ENCODE data around the gene SRRM4. TPM values are rescaled to one million over a fixed set of nuclear protein-coding genes. Genes with fewer than 3 reads are reported as not detected.

SRRM4 gene
- total RNA-seq, 1 donor from 2014 or later, result 0.96 TPM

GRCh38 chr12:119198440-119198839 lies 217.1 kb downstream of the SRRM4 start:
- DNase-seq (ENCODE audit: low spot score), result no peak

GRCh38 chr12:119200601-119201000 lies 219.3 kb downstream of the SRRM4 start:
- DNase-seq (ENCODE audit: low spot score), result no peak

- DNase-seq (ENCODE audit: low spot score), result no peak
These were observed 220.6 kb downstream of the SRRM4 start for GRCh38 chr12:119201789-119202543.

- no peak for DNase-seq (ENCODE audit: low spot score)
These were observed 221.2 kb downstream of the SRRM4 start for GRCh38 chr12:119202544-119202943.

GRCh38 chr12:119204131-119204530 lies 222.8 kb downstream of the SRRM4 start:
- peak; percentile 21 for DNase-seq (ENCODE audit: low spot score)

GRCh38 chr12:119204671-119205285 lies 223.4 kb downstream of the SRRM4 start:
- DNase-seq (ENCODE audit: low spot score), result no peak

GRCh38 chr12:119206348-119207062 lies 225.2 kb downstream of the SRRM4 start:
- DNase-seq (ENCODE audit: low spot score), result no peak

- DNase-seq (ENCODE audit: low spot score), result no peak
These were observed 225.8 kb downstream of the SRRM4 start for GRCh38 chr12:119207063-119207560.

GRCh38 chr12:119208626-119209061 lies 227.3 kb downstream of the SRRM4 start:
- peak; percentile 93 for DNase-seq (ENCODE audit: low spot score)

GRCh38 chr12:119211884-119212283 lies 230.5 kb downstream of the SRRM4 start:
- no peak for DNase-seq (ENCODE audit: low spot score)

Other genes with a start within 250 kb of the SRRM4 start
- gene HSPB8, start 197.4 kb downstream of the SRRM4 start, total RNA-seq (ENCODE audit: insufficient read depth, low replicate concordance), result 35.6 TPM

Data from umbilical cord (tissue), 2 donors.